Activated naive CD4-positive, alpha-beta T cell treated with anti-CD3 and anti-CD28 coated beads, Interleukin-2, amount 10 ng/mL, durations not matched to agents 5 hours and 36 hours (primary cell): ENCODE results near the gene DGKD. TPM values are rescaled to one million over a fixed set of nuclear protein-coding genes. Genes with fewer than 3 reads are reported as not detected.

ENCODE experiments used
- total RNA-seq, 2 experiments: library from RNA; stranded (reverse); gene quantifications; one replicate each; pipeline ENCODE4 v1.2.3, GENCODE V29; 2021

The DGKD gene
- total RNA-seq: 100 to 1,000 TPM; 144 to 148 TPM

DNA sequence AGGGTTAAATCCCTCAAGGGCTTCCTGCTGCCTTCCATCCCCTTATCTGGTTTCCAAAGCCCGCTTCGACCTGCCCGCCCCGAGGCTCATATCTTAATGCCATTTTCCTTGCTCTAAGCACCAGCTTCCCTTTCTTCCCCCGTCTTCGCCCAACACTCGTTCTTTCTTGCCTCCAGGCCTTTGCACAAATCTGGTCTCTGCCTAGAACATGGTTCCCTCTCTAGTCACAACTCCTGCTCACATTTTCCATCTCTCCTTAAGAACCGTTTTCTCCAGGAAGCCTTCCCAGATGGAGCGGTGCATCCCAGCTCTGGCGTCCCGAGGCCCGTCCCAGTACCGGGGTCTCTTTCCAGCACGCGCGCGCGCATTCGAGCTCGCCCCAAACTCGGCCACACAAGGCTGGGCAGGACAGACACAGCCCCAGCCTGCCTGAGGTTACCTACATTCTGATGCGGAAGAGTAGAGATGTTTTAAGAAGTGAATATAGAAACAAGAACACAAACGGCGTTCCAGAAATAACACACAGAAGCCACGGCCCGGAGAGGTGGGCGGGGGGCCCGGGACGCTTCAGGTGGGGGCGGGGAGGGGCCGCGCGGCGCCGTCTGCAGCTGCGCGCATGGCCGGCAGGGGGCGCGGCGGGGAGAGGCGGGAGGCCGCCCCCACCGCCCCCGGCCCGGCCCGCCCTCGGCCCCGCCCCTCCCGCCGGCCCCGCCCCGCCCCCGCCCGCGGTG, at the start of gene DGKD:
DGKD (plus strand) TSS at position 726 of the 731 bp plus-strand sequence. CDS start 25 bp downstream, outside the sequence.

DNA sequence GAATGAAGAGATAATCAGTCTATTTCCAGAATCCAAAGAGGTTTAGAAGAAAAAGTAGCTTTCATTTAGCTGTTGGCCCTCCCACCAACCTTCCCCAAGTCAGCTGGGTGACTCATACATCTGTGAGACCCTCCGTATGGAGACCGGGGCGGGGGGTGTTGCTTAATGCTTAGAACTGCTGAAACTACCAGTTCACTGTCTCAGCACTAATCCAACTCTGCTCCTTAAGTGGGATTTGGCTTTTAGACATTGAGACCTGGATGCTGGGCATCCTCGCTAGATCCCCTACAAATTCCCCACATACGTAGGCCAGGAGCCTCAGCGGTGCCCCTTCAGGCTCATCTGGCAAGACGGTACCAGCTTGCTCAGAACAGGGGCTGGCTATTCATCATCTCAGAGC, 46.7 kb upstream of the DGKD start, which contains the start of gene SAG:
SAG (plus strand) TSS at position 252 of the 400 bp plus-strand sequence. CDS start 1,374 bp downstream, outside the sequence.

Other genes starting within 250 kb of the DGKD start
- 10 to 100 TPM; 48.1 TPM for gene ATG16L1, start 102.8 kb upstream of the DGKD start, total RNA-seq
- gene SAG, start 46.7 kb upstream of the DGKD start, total RNA-seq: under 1 TPM; 0.10 to 0.55 TPM
- 10 to 100 TPM; 18.7 to 20.3 TPM for gene USP40, start 212.3 kb downstream of the DGKD start, total RNA-seq